ENCODE results near the gene PRAME.
"Not testable (repeated sequence)": the region's sequence is repeated elsewhere in the genome, so short reads cannot be mapped to it uniquely, and the experiment has no call there.

PRAME gene, protein sequence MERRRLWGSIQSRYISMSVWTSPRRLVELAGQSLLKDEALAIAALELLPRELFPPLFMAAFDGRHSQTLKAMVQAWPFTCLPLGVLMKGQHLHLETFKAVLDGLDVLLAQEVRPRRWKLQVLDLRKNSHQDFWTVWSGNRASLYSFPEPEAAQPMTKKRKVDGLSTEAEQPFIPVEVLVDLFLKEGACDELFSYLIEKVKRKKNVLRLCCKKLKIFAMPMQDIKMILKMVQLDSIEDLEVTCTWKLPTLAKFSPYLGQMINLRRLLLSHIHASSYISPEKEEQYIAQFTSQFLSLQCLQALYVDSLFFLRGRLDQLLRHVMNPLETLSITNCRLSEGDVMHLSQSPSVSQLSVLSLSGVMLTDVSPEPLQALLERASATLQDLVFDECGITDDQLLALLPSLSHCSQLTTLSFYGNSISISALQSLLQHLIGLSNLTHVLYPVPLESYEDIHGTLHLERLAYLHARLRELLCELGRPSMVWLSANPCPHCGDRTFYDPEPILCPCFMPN

DNA sequence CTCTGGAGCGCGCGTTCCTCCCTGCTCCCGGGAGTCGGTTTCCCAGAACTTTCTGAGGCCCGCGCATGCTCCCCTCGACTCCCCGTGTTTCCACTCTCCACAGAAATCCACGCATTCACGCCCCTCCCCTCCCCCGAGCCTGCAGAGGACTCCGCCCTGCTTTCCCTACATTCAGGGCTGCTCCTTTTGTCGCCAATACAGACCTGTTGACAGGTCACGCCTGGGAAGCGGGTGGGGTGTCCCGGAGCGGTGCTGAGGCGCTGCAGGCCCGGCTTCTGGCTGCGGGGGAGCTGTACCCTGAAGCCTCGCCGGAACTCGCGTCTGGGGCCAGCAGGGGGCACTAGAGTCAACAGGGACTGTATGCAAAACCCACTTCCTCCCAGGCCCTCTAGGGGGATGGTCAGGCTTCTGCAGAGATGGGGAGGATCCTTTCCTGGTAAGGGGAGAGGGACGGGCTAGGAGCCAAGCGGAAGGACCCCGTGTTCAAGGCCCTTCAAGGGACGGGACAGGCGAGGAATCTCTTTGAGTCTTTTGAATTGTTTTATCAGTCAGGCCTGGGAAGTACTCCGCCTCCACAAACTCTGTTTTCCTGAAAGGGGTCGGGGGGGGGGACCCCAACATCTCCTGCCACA is at the start of gene PRAME:
Gene PRAME, minus strand, starts transcription at position 294 of the 632 bp plus-strand sequence. CDS start 2,433 bp downstream, outside the sequence.
- DNase-seq (ENCODE audit: low read depth in 3 of 3, low spot score in 1 of 3), result peak; percentile 3 to 52 (median 22)

DNA sequence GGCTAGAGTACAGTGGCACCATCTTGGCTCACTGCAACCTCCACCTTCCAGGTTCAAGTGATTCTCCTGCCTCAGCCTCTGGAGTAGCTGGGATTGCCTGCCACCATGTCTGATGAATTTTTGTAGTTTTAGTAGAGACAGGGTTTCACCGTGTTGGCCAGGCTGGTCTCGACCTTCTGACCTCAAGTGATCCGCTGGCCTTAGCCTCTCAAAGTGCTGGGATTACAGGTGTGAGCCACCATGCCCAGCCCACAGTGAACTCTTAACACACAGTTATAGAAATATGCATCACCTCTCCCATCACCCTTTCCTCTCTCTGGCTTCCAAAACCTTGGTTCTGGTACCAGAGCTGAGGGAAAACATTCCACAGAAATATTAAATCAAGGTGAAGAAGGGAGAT is 49.0 kb upstream of the PRAME start:
- not testable (repeated sequence) for DNase-seq (ENCODE audit: low read depth in 3 of 3, low spot score in 1 of 3)

DNA sequence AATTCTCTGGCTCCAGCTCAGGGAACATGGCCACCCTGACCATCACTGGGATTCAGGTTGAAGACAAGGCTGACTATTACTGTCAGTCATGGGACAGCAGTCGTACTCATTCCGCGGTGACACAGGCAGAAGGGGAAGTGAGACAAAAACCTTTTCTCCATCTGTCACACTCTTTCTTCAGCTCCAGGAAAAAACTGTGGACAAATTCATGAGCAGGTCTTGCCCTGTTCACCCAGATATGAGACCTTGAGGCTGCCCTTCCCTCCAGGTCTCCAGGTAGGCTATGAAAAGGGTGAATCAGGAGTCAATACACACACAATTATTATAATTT is 46.0 kb upstream of the PRAME start:
- no peak for DNase-seq (ENCODE audit: low read depth in 3 of 3, low spot score in 1 of 3)

DNA sequence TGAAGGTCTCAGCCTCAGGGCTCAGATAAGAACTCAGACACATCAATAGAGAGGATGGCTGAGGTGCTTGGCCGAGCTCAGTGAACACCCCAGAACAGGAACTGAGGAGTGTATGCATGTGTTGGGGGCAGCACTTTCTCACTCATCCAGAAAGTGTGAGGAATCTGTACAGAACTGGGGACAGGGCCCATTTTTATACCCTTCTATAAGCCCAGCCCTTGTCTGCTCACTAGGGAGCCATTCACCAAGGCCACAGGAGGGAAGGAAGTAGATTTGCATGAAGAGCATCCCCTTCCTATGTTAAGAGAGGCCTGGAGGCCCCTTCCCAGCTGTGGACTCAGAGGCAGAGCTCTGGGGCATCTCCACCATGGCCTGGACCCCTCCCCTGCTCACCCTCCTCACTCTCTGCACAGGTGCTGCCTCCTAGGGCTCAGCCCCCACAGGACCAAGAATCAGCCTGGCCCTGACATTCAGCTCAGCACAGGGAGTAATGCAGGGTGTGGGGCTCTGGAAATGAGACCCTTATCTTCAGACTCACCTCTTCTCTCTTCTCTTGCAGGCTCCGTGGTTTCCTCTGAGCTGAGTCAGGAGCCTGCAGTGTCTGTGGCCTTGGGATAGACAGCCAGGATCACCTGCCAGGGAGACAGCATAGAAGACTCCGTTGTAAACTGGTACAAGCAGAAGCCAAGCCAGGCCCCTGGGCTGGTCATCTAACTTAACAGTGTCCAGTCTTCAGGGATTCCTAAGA is 45.4 kb upstream of the PRAME start:
- DNase-seq (ENCODE audit: low read depth in 3 of 3, low spot score in 1 of 3), result no peak

DNA sequence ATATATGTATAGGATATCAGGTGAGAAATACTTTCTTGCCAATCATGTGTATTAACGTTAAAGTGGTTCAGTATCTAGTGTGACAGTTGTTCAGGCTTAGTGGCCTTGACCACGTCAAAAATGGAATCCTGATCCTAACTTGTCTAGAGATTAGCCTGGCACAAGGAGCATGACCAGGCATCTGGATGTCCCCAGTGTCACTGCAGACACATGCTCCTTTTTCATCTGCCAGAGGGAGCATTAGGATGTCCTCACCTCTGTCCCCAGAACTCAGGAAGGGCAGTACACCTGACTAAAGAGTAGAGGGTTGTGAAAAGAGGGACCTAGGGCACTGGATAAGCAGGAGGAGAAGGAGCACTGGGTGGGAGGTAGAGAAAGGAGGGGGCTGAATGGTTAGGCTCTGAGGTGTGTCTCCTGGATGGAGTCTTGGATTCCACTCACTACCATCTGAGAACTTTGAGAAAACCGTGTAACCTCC is 44.4 kb upstream of the PRAME start:
- DNase-seq (ENCODE audit: low read depth in 3 of 3, low spot score in 1 of 3), result no peak

DNA sequence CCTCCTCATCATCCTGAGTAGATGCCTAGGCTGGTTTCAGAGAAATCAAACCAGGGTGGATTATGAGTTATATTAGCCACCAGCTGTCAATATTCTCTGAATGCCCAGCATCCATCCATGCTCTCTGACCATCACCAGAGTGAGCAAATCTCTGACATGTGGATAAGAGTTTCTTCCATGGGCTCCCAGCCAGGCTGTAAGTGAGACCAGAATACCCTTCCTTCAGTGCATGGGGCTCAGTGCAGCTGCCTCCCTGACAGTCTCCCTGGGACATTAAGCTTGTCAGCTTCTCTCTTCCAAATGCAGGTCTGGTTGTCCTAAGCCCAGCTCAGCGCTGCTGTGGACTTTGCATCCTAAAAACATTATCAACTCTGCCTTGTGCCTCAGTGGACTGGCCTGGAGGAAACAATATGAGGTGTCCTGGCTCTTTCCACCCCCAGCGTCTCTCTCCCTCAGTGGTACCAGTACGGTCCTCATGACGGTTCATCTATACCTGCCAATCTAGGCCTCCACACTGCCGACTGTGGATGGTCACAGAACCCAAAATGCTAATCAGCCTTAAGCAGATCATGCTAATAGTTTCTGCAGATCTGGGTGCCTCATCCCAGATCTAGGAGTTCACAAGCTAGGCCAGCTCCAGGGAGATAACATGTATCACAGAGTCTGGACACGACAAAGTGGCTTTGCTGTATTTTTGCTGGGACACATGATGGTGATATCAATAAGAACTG is 41.6 kb upstream of the PRAME start:
- no peak for DNase-seq (ENCODE audit: low read depth in 3 of 3, low spot score in 1 of 3)

DNA sequence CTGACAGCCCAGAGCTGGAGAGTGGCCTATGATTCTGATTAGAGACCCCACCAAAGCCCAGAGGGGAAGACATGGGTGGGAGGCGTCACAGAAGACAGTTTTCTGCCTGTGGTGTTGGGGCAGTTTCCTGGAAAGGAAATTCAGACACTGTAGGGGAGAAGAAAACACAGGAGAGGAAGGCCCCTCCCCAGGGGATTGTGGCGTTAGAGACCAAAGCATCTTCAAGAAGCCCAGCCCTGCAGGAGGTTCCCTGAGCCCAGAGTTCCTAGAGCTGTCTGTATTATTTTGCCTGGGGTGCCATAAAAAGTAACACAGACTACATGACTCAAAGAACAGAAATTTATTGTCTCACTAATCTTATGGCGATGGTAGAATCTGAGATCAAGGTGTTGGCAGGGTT is 40.2 kb upstream of the PRAME start:
- no peak for DNase-seq (ENCODE audit: low read depth in 3 of 3, low spot score in 1 of 3)

DNA sequence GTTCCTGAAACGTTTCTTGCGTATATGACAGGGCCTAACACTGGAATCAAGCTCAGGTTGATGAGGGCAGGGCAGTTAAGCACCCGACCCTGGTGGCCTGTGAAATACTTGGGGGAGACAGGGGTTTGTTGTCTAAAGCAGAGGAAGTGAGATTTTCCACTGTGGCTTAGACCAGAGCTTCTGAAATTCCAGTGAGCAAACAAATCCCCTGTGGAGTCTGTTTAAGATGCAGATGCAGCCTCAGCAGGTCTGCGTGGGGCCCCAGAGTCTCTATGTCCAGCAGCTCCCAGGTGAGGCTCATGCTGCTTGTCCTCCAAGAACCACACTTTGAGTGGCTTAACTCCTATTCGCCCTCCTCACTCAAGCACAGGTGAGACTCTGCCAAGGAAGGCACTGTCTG is 39.1 kb upstream of the PRAME start:
- DNase-seq (ENCODE audit: low read depth in 3 of 3, low spot score in 1 of 3), result no peak

DNA sequence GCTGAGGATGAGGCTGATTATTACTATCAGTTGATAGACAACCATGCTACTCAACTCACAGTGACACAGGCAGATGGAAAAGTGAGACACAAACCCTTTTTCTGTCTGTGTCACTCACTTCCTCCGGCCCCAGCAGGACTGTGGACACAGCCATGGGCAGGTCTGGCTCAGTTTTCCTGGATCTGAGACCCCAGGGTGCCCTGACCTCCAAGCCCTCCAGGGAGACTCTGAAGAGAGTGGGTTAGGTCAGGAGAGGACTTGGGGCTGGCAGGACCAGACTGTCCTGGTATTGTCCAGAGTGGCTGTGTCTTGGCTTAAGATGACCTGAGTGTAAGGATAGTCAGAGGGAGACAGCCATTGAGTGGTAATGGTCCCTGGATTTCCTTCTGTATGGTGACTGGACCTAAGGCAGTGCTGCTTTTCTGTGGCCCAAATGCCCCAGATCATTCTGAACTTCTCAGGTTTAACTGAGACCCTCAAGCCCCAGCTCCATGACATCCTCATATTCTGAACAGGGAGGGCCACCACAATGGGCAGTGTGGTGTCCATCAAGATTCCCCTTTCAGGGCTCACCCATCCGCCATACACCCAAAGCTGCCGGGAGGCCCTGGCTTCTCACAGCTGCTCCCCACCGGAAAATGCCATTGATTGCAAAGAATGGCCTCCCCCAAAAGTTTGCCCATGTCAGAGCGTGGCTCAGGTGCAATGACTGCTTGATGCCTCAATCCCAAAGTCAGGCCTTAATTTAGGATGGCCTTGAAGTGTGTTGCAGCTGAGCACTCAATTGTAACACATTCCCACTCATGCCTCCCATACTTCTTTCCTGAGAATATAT is 36.2 kb upstream of the PRAME start:
- no peak for DNase-seq (ENCODE audit: low read depth in 3 of 3, low spot score in 1 of 3)

DNA sequence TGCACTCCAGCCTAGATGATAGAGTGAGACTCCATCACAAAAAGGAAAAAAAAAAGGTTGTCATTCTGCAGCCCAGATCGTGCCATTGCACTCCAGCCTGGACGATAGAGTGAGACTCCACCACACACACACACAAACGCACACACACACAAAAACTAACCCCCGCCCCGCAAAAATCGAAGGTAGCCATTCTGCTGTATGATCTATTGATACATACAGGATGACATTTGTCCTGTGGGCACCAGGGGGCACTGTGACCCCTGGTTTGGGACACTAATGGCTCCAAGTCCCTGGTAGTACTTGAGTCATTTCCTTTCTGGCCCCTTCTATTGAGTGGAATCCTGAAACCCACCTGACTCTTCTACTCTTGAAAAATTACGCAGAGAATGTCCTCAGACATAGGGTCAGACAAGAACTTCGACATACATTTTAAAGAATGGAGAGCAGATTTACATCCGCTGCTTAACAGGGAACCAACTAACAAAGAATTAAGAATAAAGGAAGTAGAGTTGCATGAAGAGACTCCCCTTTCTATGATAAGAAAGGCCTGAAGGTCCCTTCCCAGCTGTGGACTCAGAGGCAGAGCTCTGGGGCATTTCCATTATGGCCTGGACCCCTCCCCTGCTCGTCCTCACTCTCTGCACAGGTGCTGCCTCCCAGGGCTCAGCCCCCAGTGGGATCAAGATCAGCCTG is 35.0 kb upstream of the PRAME start:
- DNase-seq (ENCODE audit: low read depth in 3 of 3, low spot score in 1 of 3), result peak in 1 of 3 donors; percentile 38

DNA sequence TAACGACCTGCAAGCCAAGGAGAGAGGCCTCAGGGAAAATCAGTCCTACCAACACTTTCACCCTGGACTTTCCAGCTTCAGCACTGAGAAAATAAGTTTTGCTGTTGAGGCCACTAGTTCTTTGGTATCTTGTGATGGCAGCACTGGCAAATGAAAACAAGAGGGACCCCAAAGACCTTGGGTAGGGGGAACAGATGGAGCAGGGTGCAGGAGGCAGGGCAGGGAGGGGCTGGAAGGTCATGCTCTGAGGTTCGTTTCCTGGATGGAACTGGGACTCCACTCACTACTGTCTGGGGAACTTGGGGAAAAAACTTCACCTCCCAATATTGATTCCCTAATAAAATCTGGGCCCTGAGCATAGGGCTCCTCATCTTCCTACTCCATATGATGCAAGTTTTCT is 34.2 kb upstream of the PRAME start:
- no peak for DNase-seq (ENCODE audit: low read depth in 3 of 3, low spot score in 1 of 3)

DNA sequence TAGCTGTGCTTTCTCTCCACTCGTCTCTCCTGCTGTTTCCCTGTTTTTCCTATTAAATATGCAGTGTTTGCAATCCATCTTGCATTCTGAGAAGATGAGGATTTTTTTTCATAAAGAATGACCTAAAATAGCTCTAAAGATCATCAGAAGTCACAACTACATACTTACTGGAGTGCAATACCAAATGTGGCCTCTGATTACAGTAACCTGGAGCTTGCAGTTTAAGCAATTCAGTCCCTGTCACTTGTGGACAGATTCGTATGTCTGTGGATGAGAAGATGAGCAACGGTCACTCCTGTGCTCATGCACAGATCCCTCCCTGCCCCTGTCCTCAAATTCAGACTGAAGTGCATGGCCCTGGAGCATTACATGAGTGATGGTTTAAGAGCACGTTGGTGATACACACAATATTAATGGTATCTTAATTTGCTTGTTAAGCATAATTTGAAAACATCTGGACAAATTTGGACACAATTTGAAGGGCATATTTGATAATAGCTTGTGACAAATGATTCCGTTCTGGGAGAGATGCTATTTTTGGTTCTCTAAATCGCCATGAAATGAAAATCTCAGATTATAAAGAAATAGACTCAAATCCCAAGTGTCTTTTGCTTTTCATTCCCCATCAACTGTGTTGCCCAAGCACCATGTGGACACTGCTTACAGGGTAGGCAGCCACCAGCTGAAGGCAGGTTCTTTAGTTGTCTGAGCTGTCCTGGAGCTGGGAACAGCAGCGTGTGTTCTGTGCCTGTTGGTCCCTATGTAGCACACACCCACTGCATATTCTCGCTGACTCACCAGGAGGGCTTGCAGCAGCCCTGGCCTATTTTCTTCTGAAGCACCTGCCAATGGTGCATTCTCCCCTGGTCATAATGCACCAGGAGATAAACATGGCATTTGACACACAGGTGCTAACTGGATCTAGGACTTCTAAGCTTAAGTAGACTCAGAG is 32.6 kb upstream of the PRAME start:
- no peak for DNase-seq (ENCODE audit: low read depth in 3 of 3, low spot score in 1 of 3)

DNA sequence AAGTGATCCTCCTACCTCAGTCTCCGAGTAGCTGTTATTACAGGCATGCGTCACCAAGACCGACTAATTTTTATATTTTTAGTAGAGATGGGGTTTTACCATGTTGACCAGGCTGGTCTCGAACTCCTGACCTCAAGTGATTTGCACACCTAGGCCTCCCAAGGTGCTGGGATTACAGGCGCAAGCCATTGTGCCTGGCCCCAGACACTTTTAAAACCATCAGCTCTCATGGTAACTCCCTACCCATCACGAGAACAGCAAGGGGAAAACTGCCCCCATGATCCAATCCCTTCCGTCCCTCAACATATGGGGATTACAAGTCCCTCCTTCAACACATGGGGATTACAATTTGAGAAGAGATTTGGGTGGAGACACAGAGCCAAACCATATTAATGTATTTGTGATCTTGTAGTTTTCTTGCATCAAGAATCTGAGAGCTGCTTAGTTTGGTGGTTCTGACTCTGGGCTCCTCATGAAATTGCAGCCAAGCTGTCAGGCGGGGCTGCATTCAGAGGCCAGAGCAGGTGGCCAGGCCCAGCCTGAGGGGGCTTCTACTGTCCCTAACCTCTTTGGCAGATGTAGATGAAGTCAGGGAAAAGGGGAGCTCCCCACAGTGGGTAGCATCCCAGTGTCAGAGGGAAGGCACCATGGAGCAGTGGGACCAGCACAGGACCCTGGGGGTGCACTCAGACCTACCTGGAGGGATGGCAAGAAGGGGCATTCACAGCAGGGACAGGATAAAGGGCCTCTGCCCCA is 31.2 kb upstream of the PRAME start:
- DNase-seq (ENCODE audit: low read depth in 3 of 3, low spot score in 1 of 3), result no peak

DNA sequence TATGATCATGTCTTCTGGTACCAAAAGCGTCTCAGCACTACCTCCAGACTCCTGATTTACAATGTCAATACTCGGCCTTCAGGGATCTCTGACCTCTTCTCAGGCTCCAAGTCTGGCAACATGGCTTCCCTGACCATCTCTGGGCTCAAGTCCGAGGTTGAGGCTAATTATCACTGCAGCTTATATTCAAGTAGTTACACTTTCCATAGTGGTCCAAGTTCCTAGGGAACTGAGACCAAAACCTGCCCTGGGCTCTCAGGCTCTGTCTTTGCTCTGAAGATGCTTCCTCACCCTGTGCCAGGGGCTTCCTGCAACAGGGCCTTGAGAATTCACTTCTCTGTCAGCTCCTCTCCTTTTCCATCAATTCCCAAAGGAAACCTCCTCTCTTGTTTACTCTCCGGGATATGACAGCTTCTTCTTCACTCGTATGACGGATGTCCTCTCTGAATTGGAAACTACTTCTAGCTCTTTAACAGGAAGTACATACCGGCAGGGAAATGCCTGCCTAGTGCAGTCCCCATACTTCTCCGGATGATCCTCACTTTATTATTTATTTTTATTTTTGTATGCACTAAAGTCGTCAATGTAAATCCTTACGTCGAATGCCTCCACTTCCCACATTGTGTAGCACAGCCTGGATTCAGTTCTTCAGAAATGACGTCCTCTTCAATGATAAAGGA is 29.6 kb upstream of the PRAME start:
- DNase-seq (ENCODE audit: low read depth in 3 of 3, low spot score in 1 of 3), result no peak

DNA sequence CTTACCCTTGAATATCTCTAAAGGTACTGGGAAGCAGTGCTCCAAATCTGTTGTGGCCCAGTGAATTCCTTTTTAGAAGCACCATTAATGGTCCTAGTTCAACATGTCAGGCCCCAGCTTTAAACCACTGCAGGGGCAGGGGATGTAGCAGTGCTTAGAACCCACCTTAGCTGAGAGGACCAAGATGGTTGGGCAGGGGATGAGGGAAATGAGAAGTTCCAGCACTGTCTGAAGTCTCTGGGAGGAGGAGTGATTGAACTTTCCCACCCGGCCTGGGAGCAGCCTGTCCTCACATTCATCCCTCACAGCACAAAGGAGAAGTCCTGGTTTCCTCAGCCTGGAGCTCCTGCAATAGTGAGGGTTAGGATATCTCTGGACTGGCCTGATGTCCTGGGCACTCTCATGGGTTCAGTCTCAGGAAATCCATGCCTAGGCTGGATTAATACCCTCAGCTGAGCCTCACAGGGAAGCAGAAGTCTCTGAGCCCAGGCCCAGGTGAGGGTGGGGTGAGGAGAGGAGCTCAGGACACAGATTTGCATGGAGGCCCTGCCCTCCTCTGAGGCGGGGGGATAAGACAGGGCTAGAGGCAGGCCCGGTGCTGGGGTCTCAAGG is 28.6 kb upstream of the PRAME start:
- no peak for DNase-seq (ENCODE audit: low read depth in 3 of 3, low spot score in 1 of 3)

DNA sequence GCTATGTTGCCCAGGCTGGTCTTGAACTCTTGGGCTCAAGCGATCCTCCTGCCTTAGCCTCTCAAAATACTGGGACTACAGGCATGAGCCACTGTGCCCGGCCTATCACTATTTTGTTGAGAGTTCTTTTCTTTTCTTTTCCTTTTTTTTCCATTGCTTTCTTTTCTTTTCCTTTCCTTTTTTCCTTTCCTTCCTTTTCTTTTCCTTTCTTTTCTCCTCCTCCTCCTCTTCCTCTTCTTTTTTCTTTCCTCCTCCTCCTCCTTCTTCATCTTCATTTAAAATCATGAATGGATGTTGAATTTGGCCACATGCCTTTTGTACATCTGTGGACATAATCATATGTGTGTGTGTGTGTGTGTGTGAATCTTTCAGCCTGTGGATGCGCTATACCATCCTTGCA is 25.7 kb upstream of the PRAME start:
- no peak for DNase-seq (ENCODE audit: low read depth in 3 of 3, low spot score in 1 of 3)

DNA sequence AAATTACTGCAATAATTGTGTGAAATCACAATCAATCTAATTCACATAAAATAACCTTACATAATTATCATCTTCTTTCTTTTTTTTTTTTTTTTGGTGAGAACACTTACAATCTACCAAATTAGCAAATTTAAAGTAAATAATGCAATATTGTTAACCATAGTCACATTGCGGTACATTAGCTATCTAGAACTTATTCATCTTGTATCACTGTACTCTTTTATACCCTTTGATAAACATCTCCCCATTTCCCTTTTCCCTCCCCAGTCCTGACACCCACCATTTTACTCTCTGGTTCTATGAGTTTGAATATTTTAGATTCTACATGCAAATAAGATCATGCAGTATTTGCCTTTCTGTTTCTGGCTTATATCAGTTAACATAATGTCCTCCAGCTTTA is 24.0 kb upstream of the PRAME start:
- DNase-seq (ENCODE audit: low read depth in 3 of 3, low spot score in 1 of 3), result no peak
